Activated T-cell treated with anti-CD3 and anti-CD28 coated beads for 4 hours (primary cell): ENCODE results near the gene MFAP1.

ENCODE experiments used
- DNase-seq: peaks from one replicate; pipeline ENCODE4 v3.0.0-alpha.2; 2020

The MFAP1 gene

DNA sequence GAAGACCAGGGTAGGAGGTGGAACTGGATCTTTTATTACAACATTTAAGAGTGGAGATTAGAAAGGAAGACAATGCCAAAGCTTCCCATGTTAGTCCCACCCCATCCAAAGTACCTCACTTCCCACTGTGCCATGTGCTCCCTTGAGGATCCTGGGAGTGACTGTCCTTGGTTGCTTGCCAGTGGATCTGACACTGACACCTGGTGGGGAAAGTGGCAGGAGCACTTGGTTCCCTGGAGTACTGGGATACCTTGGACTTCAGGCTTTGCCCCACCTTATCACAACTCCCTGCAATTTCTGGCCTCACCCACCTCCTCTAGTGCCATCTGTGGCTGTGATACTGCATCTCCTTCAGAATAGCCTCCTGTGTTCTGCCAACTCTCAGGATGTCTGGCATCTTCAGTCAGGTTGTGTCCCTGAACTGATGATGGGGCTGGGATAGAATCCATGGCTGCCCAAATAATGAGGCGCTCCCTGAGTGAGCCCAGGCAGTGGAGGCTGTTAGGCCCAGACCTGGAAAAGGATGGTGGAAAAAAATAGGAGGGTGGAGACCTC is 49.0 kb downstream of the MFAP1 start:
- DNase-seq = no peak

DNA sequence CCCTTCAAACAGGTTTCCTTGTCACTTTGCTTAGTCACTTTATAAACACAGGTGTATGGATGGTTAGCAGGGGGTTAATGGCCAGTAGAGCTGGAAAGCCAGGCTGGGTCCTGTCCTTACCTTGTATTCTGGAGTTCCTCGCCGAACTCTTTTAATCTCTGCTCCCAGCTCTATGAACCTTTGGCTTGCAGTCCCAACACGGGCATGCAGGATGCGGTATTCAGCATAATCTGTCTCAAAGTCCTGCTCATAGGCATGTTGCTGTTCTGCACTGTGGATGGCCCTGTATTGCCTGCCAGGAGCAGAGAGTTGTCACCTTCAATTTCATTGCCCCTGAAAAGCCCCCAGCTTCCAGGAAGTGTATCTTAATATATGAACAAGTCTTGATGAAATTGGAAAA is 50.4 kb downstream of the MFAP1 start:
- no peak for DNase-seq

DNA sequence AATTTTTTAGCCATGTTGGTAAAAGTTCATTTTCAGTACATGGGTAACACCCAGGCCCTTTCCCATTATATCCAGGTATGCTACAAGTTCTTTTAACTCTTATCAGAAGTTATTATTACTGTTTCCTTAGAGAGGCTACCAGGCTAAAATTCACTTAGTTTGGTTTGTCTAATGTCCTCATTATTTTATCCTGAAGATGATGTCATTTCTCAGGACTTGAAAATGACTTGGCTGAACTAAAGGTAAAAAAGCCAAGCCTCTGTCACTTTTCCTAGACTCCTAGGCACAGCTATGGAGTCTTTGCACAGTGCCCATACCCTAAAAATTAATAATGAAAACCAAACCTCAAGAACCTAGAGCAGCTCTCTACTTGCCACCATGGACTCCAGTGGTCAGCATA is 51.9 kb downstream of the MFAP1 start:
- DNase-seq = no peak

DNA sequence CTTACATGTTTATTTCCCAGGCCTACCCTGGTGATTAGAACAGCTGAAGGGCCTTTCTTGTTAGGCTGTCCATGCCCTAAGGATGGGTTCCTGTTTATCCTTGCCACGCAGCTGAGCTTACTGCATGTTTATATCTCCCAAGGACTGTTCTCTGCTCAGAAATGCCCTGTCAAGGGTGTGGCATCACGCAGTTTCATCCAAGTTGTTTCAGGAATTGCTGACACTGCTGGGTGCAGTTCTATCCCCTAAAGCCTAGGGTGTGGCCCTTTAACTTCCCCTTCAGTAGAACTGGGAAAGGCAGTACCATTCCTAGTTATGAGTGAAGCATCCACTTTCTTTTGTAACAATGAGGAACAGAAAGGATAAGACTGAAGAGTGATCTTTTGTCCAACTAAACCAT is 52.7 kb downstream of the MFAP1 start:
- DNase-seq = no peak

DNA sequence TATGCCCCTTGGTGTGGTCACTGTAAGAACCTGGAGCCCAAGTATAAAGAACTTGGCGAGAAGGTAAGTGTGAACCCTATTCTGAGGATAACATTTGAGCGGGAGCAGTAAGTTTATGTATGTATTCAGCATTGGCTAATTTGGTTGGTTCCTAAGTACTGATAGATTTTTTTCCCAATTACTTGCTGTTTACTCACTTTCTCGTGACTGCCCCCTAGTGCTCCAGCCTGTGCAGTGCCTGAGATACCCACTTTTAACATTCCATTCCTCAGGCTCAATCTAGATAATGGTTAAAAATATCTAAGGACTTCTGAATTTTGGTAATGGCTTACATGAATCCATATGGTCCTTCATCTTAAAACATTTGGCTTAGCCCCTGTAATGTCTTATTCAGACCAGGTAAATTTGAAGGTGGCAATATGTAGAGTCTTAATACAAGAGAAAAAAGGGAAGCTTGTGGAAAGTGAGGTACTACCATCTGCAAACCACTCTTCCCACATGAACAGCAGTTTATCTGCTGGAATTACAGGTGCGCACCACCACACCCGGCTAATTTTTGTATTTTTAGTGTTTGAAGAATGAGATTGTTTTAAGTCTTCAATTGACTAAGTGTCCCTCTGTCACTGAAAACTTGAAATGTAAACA is 54.8 kb downstream of the MFAP1 start:
- DNase-seq = peak; percentile 51

DNA sequence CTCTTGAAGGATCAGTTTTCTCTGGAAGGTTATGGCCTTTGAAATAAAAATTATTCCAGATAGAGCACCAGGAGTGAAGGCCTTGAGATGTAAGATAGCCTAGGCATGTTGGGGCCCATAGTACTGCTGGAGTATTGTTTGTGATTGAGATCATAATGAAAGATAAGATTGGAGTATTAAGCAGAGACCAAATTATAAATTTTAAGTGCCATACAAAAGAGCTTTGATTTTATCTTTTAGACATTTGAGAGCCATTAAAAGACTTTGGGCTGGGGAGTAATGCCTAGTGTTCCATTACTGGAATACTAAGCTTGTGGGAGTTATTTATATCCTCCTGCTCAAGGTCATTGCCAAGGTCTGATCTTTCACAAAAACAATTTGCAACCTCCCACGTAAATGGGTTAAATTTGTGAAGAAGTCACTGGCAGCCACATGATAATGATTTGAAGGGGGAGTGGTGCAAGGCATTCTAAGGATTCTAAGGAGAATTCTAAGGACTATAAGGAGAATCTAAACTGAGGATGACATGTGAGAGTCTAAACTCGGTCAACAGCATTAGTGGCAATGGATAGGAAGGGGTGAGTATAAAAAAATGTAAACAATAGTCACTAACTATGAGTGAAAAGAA is 60.6 kb downstream of the MFAP1 start:
- DNase-seq = no peak

DNA sequence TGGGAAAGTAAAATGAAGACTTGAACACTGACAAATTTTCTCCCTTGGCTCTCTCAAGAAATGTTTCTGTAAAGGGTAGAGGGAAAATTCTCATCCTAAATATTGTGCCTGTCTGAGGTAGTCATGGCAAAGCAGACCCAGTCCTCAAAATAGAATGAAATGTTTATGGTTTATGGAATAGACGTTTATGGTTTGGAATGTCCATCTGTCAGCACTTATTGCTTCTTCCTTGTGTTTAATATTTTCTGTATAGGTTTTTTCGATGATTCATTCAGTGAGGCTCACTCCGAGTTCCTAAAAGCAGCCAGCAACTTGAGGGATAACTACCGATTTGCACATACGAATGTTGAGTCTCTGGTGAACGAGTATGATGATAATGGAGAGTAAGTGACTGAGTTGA is 61.7 kb downstream of the MFAP1 start:
- no peak for DNase-seq
